Lower leg skin (tissue), 4 donors: Measurements from ENCODE around the gene RNF20. TPM values are rescaled to one million over a fixed set of nuclear protein-coding genes. Genes with fewer than 3 reads are reported as not detected.
"Not testable (repeated sequence)": the region's sequence is repeated elsewhere in the genome, so short reads cannot be mapped to it uniquely, and the experiment has no call there.

Source experiments
- DNase-seq, 2 donors: peaks; one replicate each; pipeline ENCODE4 v3.0.0-alpha.2; 2019; ENCODE audit warnings: low spot score in 2 of 2
- H3K4me3 ChIP-seq: fragments of 200-600 bp; sonication (generic); 2 replicates; pipeline ENCODE4 v1.5.1; 2017; ENCODE audit warnings: mild to moderate bottlenecking, low read depth; ENCODE audit not compliant: poor library complexity, severe bottlenecking
- CTCF ChIP-seq, 3 donors: fragments of 450-650 bp; IDR thresholded peaks; one replicate each; pipeline ENCODE4 v1.5.1; 2016; ENCODE audit warnings: antibody characterized with exemption in 3 of 3, mild to moderate bottlenecking in 3 of 3, moderate library complexity in 2 of 3
- POLR2A ChIP-seq, 2 donors: fragments of 450-650 bp; IDR thresholded peaks; one replicate each; pipeline ENCODE4 v1.6.1; 2016 to 2017; ENCODE audit warnings: antibody characterized with exemption in 2 of 2, mild to moderate bottlenecking in 1 of 2, moderate library complexity in 1 of 2
- WGBS, 2 donors: methylation state at CpG; one replicate each; pipeline ENCODE4 v1.1.5; 2018; 5-methylcytosine and 5-hydroxymethylcytosine counted together
- intact Hi-C: fragments of 100-400 bp; cut with DNase I; formaldehyde crosslinking; loops from one replicate; pipeline ENCODE4 v1.15.0; 2023; ENCODE audit warnings: low total_unique reads
- total RNA-seq, 4 donors: library from RNA; depleted of rRNA; stranded (reverse); fragments of >200 nt; gene quantifications; one replicate each; pipeline ENCODE4 v1.1.0, GENCODE V29; 2016

Gene RNF20
- total RNA-seq, 4 donors from 2014 or later, result 21.6 to 25.0 (median 23.1) TPM

DNA sequence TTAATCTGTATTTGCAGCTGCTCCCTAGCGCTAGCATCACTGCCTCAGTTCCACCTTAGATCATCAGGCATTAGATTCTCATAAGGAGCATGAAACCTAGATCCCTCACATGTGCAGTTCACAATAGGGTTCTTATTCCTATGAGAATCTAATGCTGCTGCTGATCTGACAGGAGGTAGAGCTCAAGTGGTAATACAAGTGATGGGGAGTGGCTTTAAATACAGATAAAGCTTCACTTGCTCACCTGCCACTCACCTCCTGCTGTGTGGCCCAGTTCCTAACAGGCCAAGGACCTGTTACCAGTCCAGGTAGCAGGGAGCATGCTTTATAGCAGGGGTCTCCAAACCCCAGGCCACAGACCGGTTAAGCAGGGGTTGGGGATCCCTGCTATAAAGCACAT, 22.6 kb upstream of the RNF20 start:
- intact Hi-C loops, result no loop called here
- H3K4me3 ChIP-seq, result no peak overlapping the region
- no peak for TF ChIP-seq CTCF (IDR thresholded peaks at IDR 0.05)
- TF ChIP-seq POLR2A (IDR thresholded peaks at IDR 0.05), result no peak
- 91 to 97% methylated on average over 2 of the region's 2 CpGs for WGBS, 2 donors
- DNase-seq, result no peak

DNA sequence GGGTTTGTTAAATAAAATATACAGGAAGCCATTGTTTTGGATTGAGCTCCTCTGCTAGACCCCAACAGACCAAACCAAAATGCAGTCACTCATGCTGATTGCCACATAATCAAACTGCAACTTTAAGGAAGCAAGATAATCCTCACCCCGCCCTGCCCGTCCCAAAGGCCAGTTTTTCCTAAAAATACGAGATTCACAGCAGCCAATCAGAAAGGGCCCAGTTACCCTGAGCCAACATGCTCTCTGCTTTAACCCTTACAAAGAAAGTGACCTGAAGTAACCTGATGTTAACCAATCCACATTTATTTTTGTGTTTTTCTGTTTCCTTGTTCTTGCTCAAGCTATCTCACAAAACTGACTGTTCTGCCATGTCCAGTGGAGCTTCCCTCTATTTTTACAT, 21.5 kb upstream of the RNF20 start:
- no peak overlapping the region for H3K4me3 ChIP-seq
- WGBS, 2 donors, result 47 to 50% methylated on average over 3 of the region's 3 CpGs
- TF ChIP-seq POLR2A (IDR thresholded peaks at IDR 0.05) (no peak), CTCF (IDR thresholded peaks at IDR 0.05) (no peak)
- DNase-seq, result peak in 1 of 2 donors; percentile 78
- intact Hi-C loops, result no loop called here

DNA sequence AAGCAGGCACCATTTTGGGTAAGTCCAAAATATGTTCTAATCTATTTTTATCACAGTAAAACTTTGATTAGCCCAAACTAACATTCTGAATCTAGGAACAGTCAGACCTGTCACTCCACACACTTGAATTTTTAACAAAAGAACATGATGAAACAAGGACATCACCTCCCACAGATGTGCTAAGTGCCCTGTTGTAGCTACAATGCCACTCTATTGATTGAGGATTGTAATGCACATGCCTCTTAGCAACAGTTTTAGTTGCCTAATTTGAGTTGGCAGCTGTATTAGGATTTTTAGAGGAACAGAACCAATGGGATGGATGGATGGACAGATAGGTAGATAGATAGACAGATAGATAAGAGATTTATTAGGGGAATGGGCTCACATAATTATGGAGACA, 20.3 kb upstream of the RNF20 start:
- no peak for TF ChIP-seq POLR2A (IDR thresholded peaks at IDR 0.05)
- no peak for TF ChIP-seq CTCF (IDR thresholded peaks at IDR 0.05)
- H3K4me3 ChIP-seq, result no peak overlapping the region
- DNase-seq, result no peak
- intact Hi-C loops, result no loop called here

DNA sequence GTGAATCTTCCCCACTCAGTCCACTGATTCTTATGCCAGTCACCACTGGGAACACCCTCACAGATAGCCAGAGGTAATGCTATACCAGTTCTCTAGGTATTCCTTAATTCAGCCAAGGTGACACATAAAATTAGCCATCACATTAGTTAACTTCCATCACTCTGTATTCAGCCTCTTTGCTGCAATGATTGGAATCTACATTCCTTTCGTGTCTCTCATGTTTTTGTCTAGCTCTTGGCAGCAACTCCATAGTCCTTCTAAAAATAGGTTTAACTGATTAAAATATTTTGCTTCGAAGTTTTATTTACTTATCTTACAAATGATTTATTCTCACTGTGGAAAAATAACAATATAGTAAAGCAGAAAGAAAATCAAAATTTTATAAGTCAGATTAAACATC, 19.6 kb upstream of the RNF20 start:
- no peak overlapping the region for H3K4me3 ChIP-seq
- 14 to 15% methylated on average over 2 of the region's 2 CpGs for WGBS, 2 donors
- DNase-seq, result no peak
- intact Hi-C loops, result no loop called here
- no peak for TF ChIP-seq POLR2A (IDR thresholded peaks at IDR 0.05)
- no peak for TF ChIP-seq CTCF (IDR thresholded peaks at IDR 0.05)

DNA sequence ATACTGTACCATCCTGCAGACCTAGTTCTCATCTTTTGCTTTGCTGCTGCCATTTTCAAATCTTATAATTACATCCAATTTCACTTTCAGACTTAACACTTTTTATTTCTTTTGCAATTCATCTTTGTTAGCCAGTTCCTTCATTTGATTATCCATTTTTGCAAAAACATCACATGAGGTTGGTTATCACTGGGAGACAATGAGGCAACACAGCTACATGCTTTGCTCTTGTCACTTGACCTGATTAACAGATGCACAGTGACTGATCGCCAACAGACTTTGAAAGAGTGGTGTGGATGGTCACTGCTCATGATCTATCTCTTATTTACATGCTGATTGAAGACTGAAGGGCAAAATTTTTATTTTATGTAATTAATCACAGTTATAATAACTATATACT, 17.0 kb upstream of the RNF20 start:
- DNase-seq, result no peak
- TF ChIP-seq POLR2A (IDR thresholded peaks at IDR 0.05) (no peak), CTCF (IDR thresholded peaks at IDR 0.05) (no peak)
- no peak overlapping the region for H3K4me3 ChIP-seq
- WGBS, 2 donors, result 81 to 83% methylated on average over 1 of the region's 1 CpG
- intact Hi-C loops, result no loop called here

DNA sequence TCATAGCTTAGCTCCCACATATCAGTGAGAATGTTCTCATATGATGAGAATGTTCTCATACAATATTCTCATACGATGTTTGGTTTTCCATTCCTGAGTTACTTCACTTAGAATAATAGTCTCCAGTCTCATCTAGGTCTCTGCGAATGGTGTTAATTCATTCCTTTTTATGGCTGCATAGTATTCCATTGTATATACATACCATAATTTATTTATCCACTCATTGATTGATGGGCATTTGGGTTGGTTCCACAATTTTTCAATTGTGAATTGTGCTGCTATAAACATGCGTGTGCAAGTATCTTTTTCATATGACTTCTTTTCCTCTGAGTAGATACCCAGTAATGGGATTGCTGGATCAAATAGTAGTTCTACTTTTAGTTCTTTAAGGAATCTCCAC, 15.2 kb upstream of the RNF20 start:
- WGBS, 2 donors, result 96 to 98% methylated on average over 3 of the region's 3 CpGs
- H3K4me3 ChIP-seq, DNase-seq, intact Hi-C loops: not testable (repeated sequence)
